Measurements from ENCODE around the gene CTNNA3. TPM values are rescaled to one million over a fixed set of nuclear protein-coding genes. Genes with fewer than 3 reads are reported as not detected.

Gene CTNNA3
- total RNA-seq, 1 experiment from 2014 or later = 0.20 TPM

GRCh38 chr10:66837990-66838389 is 858.0 kb downstream of the CTNNA3 start:
- Mint-ChIP-seq H3K4me3 (ENCODE audit: unreplicated experiment) (no peak overlapping the region), H3K4me1 (ENCODE audit: low read depth, unreplicated experiment) (no peaks in the 10 kb centered on the region), H3K9me3 (ENCODE audit: unreplicated experiment) (no peaks in the 10 kb centered on the region), H3K36me3 (ENCODE audit: insufficient read depth, unreplicated experiment) (no peaks in the 10 kb centered on the region), H3K27ac (ENCODE audit: unreplicated experiment) (no peak overlapping the region), H3K27me3 (ENCODE audit: insufficient read depth, unreplicated experiment) (peaks cover 4% of the 10 kb centered on the region)
- DNase-seq = no peak
- ChIA-PET POLR2A (no interaction called here), CTCF (no interaction called here)
- intact Hi-C loops (cut with micrococcal nuclease; ENCODE audit: unreplicated experiment) = no loop called here
- Histone ChIP-seq H3K27me3 (replicated peaks; ENCODE audit: control insufficient read depth, insufficient read depth, low read length) (no peaks in the 10 kb centered on the region), H3K36me3 (ENCODE audit: control insufficient read depth, insufficient read depth, low read length) (no peaks in the 10 kb centered on the region), H3K4me3 (ENCODE audit: low read depth, low read length) (no peak overlapping the region), H3K9me3 (no peaks in the 10 kb centered on the region), H3K4me1 (no peaks in the 10 kb centered on the region)
- TF ChIP-seq CTCF (IDR thresholded peaks at IDR 0.05; ENCODE audit: insufficient read depth in 1 of 2, low read depth in 1 of 2, low read length in 1 of 2, severe bottlenecking in 1 of 2, unreplicated experiment in 1 of 2) = no peak
- no TSS peak for BruUV-seq (replicated peaks)

- intact Hi-C loops (cut with micrococcal nuclease; ENCODE audit: unreplicated experiment) = no loop called here
- Mint-ChIP-seq H3K9me3 (ENCODE audit: unreplicated experiment) (no peaks in the 10 kb centered on the region), H3K36me3 (ENCODE audit: insufficient read depth, unreplicated experiment) (no peaks in the 10 kb centered on the region), H3K4me3 (ENCODE audit: unreplicated experiment) (no peak overlapping the region), H3K27ac (ENCODE audit: unreplicated experiment) (no peak overlapping the region), H3K27me3 (ENCODE audit: insufficient read depth, unreplicated experiment) (peaks cover 3% of the 10 kb centered on the region), H3K4me1 (ENCODE audit: low read depth, unreplicated experiment) (no peaks in the 10 kb centered on the region)
- Histone ChIP-seq H3K27me3 (replicated peaks; ENCODE audit: control insufficient read depth, insufficient read depth, low read length) (no peaks in the 10 kb centered on the region), H3K4me1 (no peaks in the 10 kb centered on the region), H3K4me3 (ENCODE audit: low read depth, low read length) (no peak overlapping the region), H3K9me3 (no peaks in the 10 kb centered on the region), H3K36me3 (ENCODE audit: control insufficient read depth, insufficient read depth, low read length) (no peaks in the 10 kb centered on the region)
- no peak for TF ChIP-seq CTCF (IDR thresholded peaks at IDR 0.05; ENCODE audit: insufficient read depth in 1 of 2, low read depth in 1 of 2, low read length in 1 of 2, severe bottlenecking in 1 of 2, unreplicated experiment in 1 of 2)
- CTCF ChIA-PET = no interaction called here
- BruUV-seq (replicated peaks) = no TSS peak
- POLR2A ChIA-PET = no interaction called here
- DNase-seq = no peak
Measured at GRCh38 chr10:66837335-66837734, 858.7 kb downstream of the CTNNA3 start.

GRCh38 chr10:66836771-66837170 is 859.2 kb downstream of the CTNNA3 start:
- ChIA-PET CTCF (no interaction called here), POLR2A (no interaction called here)
- Histone ChIP-seq H3K9me3 (no peaks in the 10 kb centered on the region), H3K36me3 (ENCODE audit: control insufficient read depth, insufficient read depth, low read length) (no peaks in the 10 kb centered on the region), H3K4me3 (ENCODE audit: low read depth, low read length) (no peak overlapping the region), H3K27me3 (replicated peaks; ENCODE audit: control insufficient read depth, insufficient read depth, low read length) (no peaks in the 10 kb centered on the region), H3K4me1 (no peaks in the 10 kb centered on the region)
- no peak for DNase-seq
- Mint-ChIP-seq H3K27me3 (ENCODE audit: insufficient read depth, unreplicated experiment) (no peaks in the 10 kb centered on the region), H3K36me3 (ENCODE audit: insufficient read depth, unreplicated experiment) (no peaks in the 10 kb centered on the region), H3K4me1 (ENCODE audit: low read depth, unreplicated experiment) (no peaks in the 10 kb centered on the region), H3K27ac (ENCODE audit: unreplicated experiment) (no peak overlapping the region), H3K9me3 (ENCODE audit: unreplicated experiment) (no peaks in the 10 kb centered on the region), H3K4me3 (ENCODE audit: unreplicated experiment) (no peak overlapping the region)
- intact Hi-C loops (cut with micrococcal nuclease; ENCODE audit: unreplicated experiment) = no loop called here
- BruUV-seq (replicated peaks) = no TSS peak
- TF ChIP-seq CTCF (IDR thresholded peaks at IDR 0.05; ENCODE audit: insufficient read depth in 1 of 2, low read depth in 1 of 2, low read length in 1 of 2, severe bottlenecking in 1 of 2, unreplicated experiment in 1 of 2) = no peak

Data from Caco-2 (cell line).